HG03575 (cell line): ENCODE measurements around the gene CUTC.

ENCODE experiments used
- ATAC-seq: cut with Tn5 transposase; IDR thresholded peaks from one replicate; pipeline ENCODE4 v1.9.1; 2021; ENCODE audit not compliant: unreplicated experiment, insufficient number of reproducible peaks, low FRiP score; ENCODE audit errors: extremely low read depth

Gene CUTC

GRCh38 chr10:99805190-99805589, 73.2 kb downstream of the CUTC start:
- ATAC-seq: no peak
